ENCODE data around the gene TMA7. TPM values are rescaled to one million over a fixed set of nuclear protein-coding genes. Genes with fewer than 3 reads are reported as not detected.

The TMA7 gene
- total RNA-seq = 100 to 1,000 TPM; 290 to 326 TPM
- polyA plus RNA-seq (2013, experiment 1 of 2) = 420 TPM
- 414 TPM for polyA plus RNA-seq (2013, experiment 2 of 2)
- long read RNA-seq, experiment 1, transcript TMA7-202 (3 exons, 619 nt) = minor isoform, 33 of 78 reads
- long read RNA-seq, experiment 1, transcript TMA7-201 (4 exons, 561 nt) = major isoform, 41 of 78 reads
- long read RNA-seq, experiment 1, partial matches to known transcripts = 2 of 78 reads
- long read RNA-seq, experiment 1, other reads (novel, unspliced or antisense) = 2 of 78 reads
- long read RNA-seq, experiment 2, transcript TMA7-202 (3 exons, 619 nt) = minor isoform, 24 of 339 reads
- long read RNA-seq, experiment 2, transcript TMA7-201 (4 exons, 561 nt) = major isoform, 295 of 339 reads
- long read RNA-seq, experiment 2, partial matches to known transcripts = 2 of 339 reads
- long read RNA-seq, experiment 2, other reads (novel, unspliced or antisense) = 18 of 339 reads
- long read RNA-seq, experiment 3, transcript TMA7-201 (4 exons, 561 nt) = major isoform, 138 of 172 reads
- long read RNA-seq, experiment 3, transcript TMA7-202 (3 exons, 619 nt) = minor isoform, 24 of 172 reads
- long read RNA-seq, experiment 3, partial matches to known transcripts = 2 of 172 reads
- long read RNA-seq, experiment 3, other reads (novel, unspliced or antisense) = 8 of 172 reads
- long read RNA-seq, experiment 4, partial matches to known transcripts = 1 of 2 reads
- long read RNA-seq, experiment 4, other reads (novel, unspliced or antisense) = 0 of 2 reads

GRCh38 chr3:48439820-48440589, at the start of gene TMA7, which contains the start of gene CCDC51:
TMA7 (plus strand) TSS chr3:48440257; CDS start chr3:48440297, 40 bp downstream.
CCDC51 (minus strand) TSS chr3:48440119; CDS start chr3:48435128, 4,991 bp downstream.
- H3K4me1 Mint-ChIP-seq = peaks cover 4% of the 10 kb centered on the region
- Histone ChIP-seq H3K27ac (ENCODE audit: low read depth, low read length) (peak within 1 kb of the TSS; percentile 22), H3K9ac (ENCODE audit: extremely low read depth, low read length, poor library complexity, severe bottlenecking) (peak within 1 kb of the TSS; percentile 90), H3K4me3 (ENCODE audit: low read length) (peak within 1 kb of the TSS; percentile 97), H3K4me1 (ENCODE audit: control insufficient read depth, insufficient read depth, low read length) (no peaks in the 10 kb centered on the region), H3K27me3 (ENCODE audit: control insufficient read depth, insufficient read depth, low read length, poor library complexity, severe bottlenecking) (no peaks in the 10 kb centered on the region), H3K36me3 (ENCODE audit: control insufficient read depth, insufficient read depth, low read length) (peaks cover 32% of the 10 kb centered on the region), H3K9me3 (ENCODE audit: control insufficient read depth, low read length) (no peaks in the 10 kb centered on the region)
- peak within 1 kb of the TSS; percentile 98 for H3K4me3 Mint-ChIP-seq
- no peak for TF ChIP-seq CTCF (conservative IDR thresholded peaks at IDR 0.05)
- no peaks in the 10 kb centered on the region for H3K27me3 Mint-ChIP-seq (ENCODE audit: insufficient read depth)
- peak; percentile 99 for DNase-seq
- no peaks in the 10 kb centered on the region for H3K9me3 Mint-ChIP-seq
- peak within 1 kb of the TSS; percentile 94 for H3K27ac Mint-ChIP-seq
- WGBS, 2 experiments (ENCODE audit: insufficient coverage in 1 of 2, insufficient read length in 1 of 2) = 0 to 3% methylated on average over 9 to 54 of the region's 54 CpGs
- H3K36me3 Mint-ChIP-seq (ENCODE audit: low read depth) = peaks cover 26% of the 10 kb centered on the region

GRCh38 chr3:48394391-48394790, 45.7 kb upstream of the TMA7 start:
- H3K4me3 Mint-ChIP-seq = no peak overlapping the region
- no peak for DNase-seq

More at GRCh38 chr3:48394391-48394790, 45.7 kb upstream of the TMA7 start:
- Histone ChIP-seq H3K9me3 (ENCODE audit: control insufficient read depth, low read length) (no peaks in the 10 kb centered on the region), H3K27me3 (ENCODE audit: control insufficient read depth, insufficient read depth, low read length, poor library complexity, severe bottlenecking) (peaks cover 5% of the 10 kb centered on the region), H3K4me1 (ENCODE audit: control insufficient read depth, insufficient read depth, low read length) (no peaks in the 10 kb centered on the region), H3K9ac (ENCODE audit: extremely low read depth, low read length, poor library complexity, severe bottlenecking) (no peak overlapping the region), H3K27ac (ENCODE audit: low read depth, low read length) (no peak overlapping the region), H3K36me3 (ENCODE audit: control insufficient read depth, insufficient read depth, low read length) (no peaks in the 10 kb centered on the region), H3K4me3 (ENCODE audit: low read length) (no peak overlapping the region)
- H3K27me3 Mint-ChIP-seq (ENCODE audit: insufficient read depth) = peaks cover 15% of the 10 kb centered on the region
- H3K9me3 Mint-ChIP-seq = no peaks in the 10 kb centered on the region
- TF ChIP-seq CTCF (conservative IDR thresholded peaks at IDR 0.05) = no peak
- H3K36me3 Mint-ChIP-seq (ENCODE audit: low read depth) = no peaks in the 10 kb centered on the region
- H3K4me1 Mint-ChIP-seq = no peaks in the 10 kb centered on the region
- H3K27ac Mint-ChIP-seq = no peak overlapping the region
- 100% methylated on average over 1 to 2 of the region's 2 CpGs for WGBS, 2 experiments (ENCODE audit: insufficient coverage in 1 of 2, insufficient read length in 1 of 2)

Data from endodermal cell (in vitro differentiated cells).